ENCODE results near the gene MRGPRG.
"Not testable (repeated sequence)": the region's sequence is repeated elsewhere in the genome, so short reads cannot be mapped to it uniquely, and the experiment has no call there.

Gene MRGPRG

GRCh38 chr11:3218483-3219280 lies at the start of gene MRGPRG:
MRGPRG (minus strand) TSS chr11:3218813; CDS start chr11:3218813, 0 bp downstream.
- Mint-ChIP-seq H3K27me3 (peaks cover 5% of the 10 kb centered on the region), H3K27ac (no peak within 1 kb of the TSS)

GRCh38 chr11:3262548-3262947 lies 43.9 kb upstream of the MRGPRG start:
- not testable (repeated sequence) for H3K27ac Mint-ChIP-seq; H3K4me3 Mint-ChIP-seq; H3K4me1 Mint-ChIP-seq (ENCODE audit: low read depth); H3K9me3 Mint-ChIP-seq; H3K36me3 Mint-ChIP-seq (ENCODE audit: low read depth); H3K27me3 Mint-ChIP-seq

More at GRCh38 chr11:3218483-3219280, at the start of gene MRGPRG:
- Mint-ChIP-seq H3K36me3 (ENCODE audit: low read depth) (no peaks in the 10 kb centered on the region), H3K9me3 (no peaks in the 10 kb centered on the region), H3K4me3 (no peak within 1 kb of the TSS), H3K4me1 (ENCODE audit: low read depth) (peaks cover 4% of the 10 kb centered on the region)

- H3K36me3 Mint-ChIP-seq (ENCODE audit: low read depth); H3K9me3 Mint-ChIP-seq; H3K27ac Mint-ChIP-seq; H3K4me1 Mint-ChIP-seq (ENCODE audit: low read depth); H3K27me3 Mint-ChIP-seq; H3K4me3 Mint-ChIP-seq: not testable (repeated sequence)
Observed at GRCh38 chr11:3261831-3262230, 43.2 kb upstream of the MRGPRG start.

- not testable (repeated sequence) for H3K9me3 Mint-ChIP-seq; H3K4me1 Mint-ChIP-seq (ENCODE audit: low read depth); H3K27me3 Mint-ChIP-seq; H3K36me3 Mint-ChIP-seq (ENCODE audit: low read depth); H3K4me3 Mint-ChIP-seq; H3K27ac Mint-ChIP-seq
Observed at GRCh38 chr11:3257509-3257908, 38.9 kb upstream of the MRGPRG start.

- not testable (repeated sequence) for H3K4me3 Mint-ChIP-seq; H3K4me1 Mint-ChIP-seq (ENCODE audit: low read depth); H3K36me3 Mint-ChIP-seq (ENCODE audit: low read depth); H3K27me3 Mint-ChIP-seq; H3K27ac Mint-ChIP-seq; H3K9me3 Mint-ChIP-seq
Observed at GRCh38 chr11:3255241-3255640, 36.6 kb upstream of the MRGPRG start.

GRCh38 chr11:3254773-3255172 lies 36.2 kb upstream of the MRGPRG start:
- H3K4me3 Mint-ChIP-seq; H3K27ac Mint-ChIP-seq; H3K9me3 Mint-ChIP-seq; H3K4me1 Mint-ChIP-seq (ENCODE audit: low read depth); H3K27me3 Mint-ChIP-seq; H3K36me3 Mint-ChIP-seq (ENCODE audit: low read depth): not testable (repeated sequence)

- no peak overlapping the region for H3K27ac Mint-ChIP-seq
- no peaks in the 10 kb centered on the region for H3K9me3 Mint-ChIP-seq
- H3K4me1 Mint-ChIP-seq (ENCODE audit: low read depth): no peaks in the 10 kb centered on the region
- no peaks in the 10 kb centered on the region for H3K36me3 Mint-ChIP-seq (ENCODE audit: low read depth)
- H3K4me3 Mint-ChIP-seq: no peak overlapping the region
- H3K27me3 Mint-ChIP-seq: peaks cover 11% of the 10 kb centered on the region
Observed at GRCh38 chr11:3245071-3245470, 26.5 kb upstream of the MRGPRG start.

GRCh38 chr11:3243880-3244279 lies 25.3 kb upstream of the MRGPRG start:
- no peak overlapping the region for H3K4me3 Mint-ChIP-seq
- H3K27me3 Mint-ChIP-seq: peaks cover 17% of the 10 kb centered on the region
- H3K36me3 Mint-ChIP-seq (ENCODE audit: low read depth): no peaks in the 10 kb centered on the region
- no peak overlapping the region for H3K27ac Mint-ChIP-seq
- H3K9me3 Mint-ChIP-seq: no peaks in the 10 kb centered on the region
- no peaks in the 10 kb centered on the region for H3K4me1 Mint-ChIP-seq (ENCODE audit: low read depth)

GRCh38 chr11:3237119-3237518 lies 18.5 kb upstream of the MRGPRG start:
- Mint-ChIP-seq H3K9me3 (no peaks in the 10 kb centered on the region), H3K4me1 (ENCODE audit: low read depth) (no peaks in the 10 kb centered on the region), H3K36me3 (ENCODE audit: low read depth) (no peaks in the 10 kb centered on the region), H3K4me3 (no peak overlapping the region), H3K27ac (no peak overlapping the region), H3K27me3 (peaks cover 6% of the 10 kb centered on the region)

- Mint-ChIP-seq H3K36me3 (ENCODE audit: low read depth) (no peaks in the 10 kb centered on the region), H3K9me3 (no peaks in the 10 kb centered on the region), H3K4me3 (no peak overlapping the region), H3K4me1 (ENCODE audit: low read depth) (no peaks in the 10 kb centered on the region), H3K27me3 (peaks cover 4% of the 10 kb centered on the region), H3K27ac (no peak overlapping the region)
Observed at GRCh38 chr11:3234846-3235245, 16.2 kb upstream of the MRGPRG start.

- H3K4me1 Mint-ChIP-seq (ENCODE audit: low read depth): no peaks in the 10 kb centered on the region
- H3K27me3 Mint-ChIP-seq: no peaks in the 10 kb centered on the region
- H3K9me3 Mint-ChIP-seq: no peaks in the 10 kb centered on the region
- no peaks in the 10 kb centered on the region for H3K36me3 Mint-ChIP-seq (ENCODE audit: low read depth)
- no peak overlapping the region for H3K27ac Mint-ChIP-seq
- H3K4me3 Mint-ChIP-seq: no peak overlapping the region
Observed at GRCh38 chr11:3232956-3233355, 14.3 kb upstream of the MRGPRG start.

- no peaks in the 10 kb centered on the region for H3K36me3 Mint-ChIP-seq (ENCODE audit: low read depth)
- H3K4me1 Mint-ChIP-seq (ENCODE audit: low read depth): no peaks in the 10 kb centered on the region
- no peaks in the 10 kb centered on the region for H3K9me3 Mint-ChIP-seq
- H3K27me3 Mint-ChIP-seq: no peaks in the 10 kb centered on the region
- no peak within 1 kb of the TSS for H3K27ac Mint-ChIP-seq
- H3K4me3 Mint-ChIP-seq: no peak within 1 kb of the TSS
Observed at GRCh38 chr11:3231851-3232744, 13.5 kb upstream of the MRGPRG start, which contains the start of gene MRGPRE. MRGPRE (minus strand) TSS chr11:3232417; CDS start chr11:3228799, 3,618 bp downstream.

- Mint-ChIP-seq H3K36me3 (ENCODE audit: low read depth) (no peaks in the 10 kb centered on the region), H3K27ac (no peak overlapping the region), H3K27me3 (no peaks in the 10 kb centered on the region), H3K4me1 (ENCODE audit: low read depth) (no peaks in the 10 kb centered on the region), H3K4me3 (no peak overlapping the region), H3K9me3 (no peaks in the 10 kb centered on the region)
Observed at GRCh38 chr11:3231550-3231850, 12.9 kb upstream of the MRGPRG start.

- Mint-ChIP-seq H3K27ac (no peak overlapping the region), H3K4me1 (ENCODE audit: low read depth) (no peaks in the 10 kb centered on the region), H3K27me3 (no peaks in the 10 kb centered on the region), H3K36me3 (ENCODE audit: low read depth) (no peaks in the 10 kb centered on the region), H3K4me3 (no peak overlapping the region), H3K9me3 (no peaks in the 10 kb centered on the region)
Observed at GRCh38 chr11:3230636-3231549, 12.3 kb upstream of the MRGPRG start.
